ENCODE measurements around the gene GRPEL1. TPM values are rescaled to one million over a fixed set of nuclear protein-coding genes. Genes with fewer than 3 reads are reported as not detected.

GRPEL1 gene
- total and polyA plus RNA-seq, 10 of the 15 experiments (the other 5 are each of a cell fraction or from before 2014, with no cell fraction given), result 30.8 to 119 (median 67.6) TPM

- WGBS (ENCODE audit: insufficient coverage, insufficient replicate concordance, low lambda C conversion rate, missing lambda C conversion rate), result 95% methylated on average over 3 of the region's 3 CpGs
- intact Hi-C loops (cut with micrococcal nuclease; ENCODE audit: unreplicated experiment) (loop anchor here (2.0 kb wide), 1 partner anchor 14 kb away; no protein-coding TSS in a partner anchor), in situ Hi-C loops (cut with MboI) (no loop called here)
- RAD21 ChIA-PET (ENCODE audit: unreplicated experiment), result interaction anchor here (0.7 to 2.5 kb wide), 5 partner anchors 9 to 16 kb away, joined by 3 to 9 read pairs (median 6); partner anchors contain the start of genes GRPEL1 and TADA2B
- Histone ChIP-seq H2AFZ (ENCODE audit: control insufficient read depth, low read depth, low read length) (no peak overlapping the region), H4K20me1 (ENCODE audit: control insufficient read depth, insufficient read depth) (0 out of 2 replicates have a peak, but pooled peaks cover 4% of the 10 kb centered on the region), H3K4me2 (ENCODE audit: control insufficient read depth, insufficient read depth) (no peak overlapping the region; the same call in 1 of the 2 replicates), H3K27ac (ENCODE audit: control insufficient read depth, insufficient read depth) (peak overlapping the region; percentile 19; the same call in 1 of the 2 replicates), H3K9ac (ENCODE audit: control insufficient read depth, insufficient read depth, low read length) (no peak overlapping the region), H3K36me3 (ENCODE audit: control insufficient read depth in 2 of 2, insufficient read depth in 2 of 2, low read length in 1 of 2) (peaks cover 23 to 43% of the 10 kb centered on the region in 2 experiments), H3K4me1 (ENCODE audit: control insufficient read depth, insufficient read depth, low read length) (peaks cover 14% of the 10 kb centered on the region), H3K79me2 (ENCODE audit: control insufficient read depth, insufficient read depth, low read length) (peaks cover 4% of the 10 kb centered on the region), H3K4me3 (no peak overlapping the region), H3K27me3 (replicated peaks in 1 of 2; ENCODE audit: control insufficient read depth in 2 of 2, insufficient read depth in 2 of 2, low read length in 1 of 2) (no peaks in the 10 kb centered on the region), H3K9me3 (replicated peaks; ENCODE audit: control insufficient read depth, insufficient read depth, low read length) (no peaks in the 10 kb centered on the region)
- CTCF ChIA-PET, result interaction anchor here (1.6 to 5.6 kb wide), 3 partner anchors 10 to 16 kb away, joined by 5 to 41 read pairs (median 12); partner anchors contain the start of genes GRPEL1 and TADA2B
- POLR2A ChIA-PET, result no interaction called here
- no peak for DNase-seq (ENCODE audit: low read depth, low spot score)
- SMC1A ChIA-PET (ENCODE audit: uncharacterized antibody, unreplicated experiment), result interaction anchor here (1.0 to 3.1 kb wide), 4 partner anchors 9 to 26 kb away, joined by 3 to 20 read pairs (median 6); partner anchors contain the start of genes GRPEL1 and TADA2B
- peak; percentile 6; the same call in 1 of the 2 replicates for TF ChIP-seq POLR2A (IDR thresholded peaks at IDR 0.05; ENCODE audit: low read depth, low read length)
- TF ChIP-seq MEF2A (IDR thresholded peaks at IDR 0.05; ENCODE audit: insufficient read depth, low read depth, low read length), result no peak
- 0 out of 2 replicates have a peak, but pooled peaks have one; percentile 28 for TF ChIP-seq POLR2AphosphoS2 (IDR thresholded peaks at IDR 0.05; ENCODE audit: low read depth, low read length)
- ATAC-seq, result peak; percentile 62
- FAIRE-seq, result no peak
- no TSS peak for BruUV-seq (replicated peaks)
These were observed 9.1 kb downstream of the GRPEL1 start for GRCh38 chr4:7058792-7059191.

- DNase-seq (ENCODE audit: low read depth, low spot score), result no peak
- Histone ChIP-seq H3K36me3 (ENCODE audit: control insufficient read depth in 2 of 2, insufficient read depth in 2 of 2, low read length in 1 of 2) (peaks cover 17 to 34% of the 10 kb centered on the region in 2 experiments), H3K27me3 (replicated peaks in 1 of 2; ENCODE audit: control insufficient read depth in 2 of 2, insufficient read depth in 2 of 2, low read length in 1 of 2) (no peaks in the 10 kb centered on the region), H3K27ac (ENCODE audit: control insufficient read depth, insufficient read depth) (no peak overlapping the region), H4K20me1 (ENCODE audit: control insufficient read depth, insufficient read depth) (0 out of 2 replicates have a peak, but pooled peaks cover 3% of the 10 kb centered on the region), H3K4me2 (ENCODE audit: control insufficient read depth, insufficient read depth) (no peak overlapping the region), H3K4me1 (ENCODE audit: control insufficient read depth, insufficient read depth, low read length) (peaks cover 14% of the 10 kb centered on the region), H2AFZ (ENCODE audit: control insufficient read depth, low read depth, low read length) (no peak overlapping the region), H3K9ac (ENCODE audit: control insufficient read depth, insufficient read depth, low read length) (no peak overlapping the region), H3K4me3 (no peak overlapping the region), H3K9me3 (replicated peaks; ENCODE audit: control insufficient read depth, insufficient read depth, low read length) (no peaks in the 10 kb centered on the region), H3K79me2 (ENCODE audit: control insufficient read depth, insufficient read depth, low read length) (no peaks in the 10 kb centered on the region; the same call in none of the 2 replicates)
- in situ Hi-C loops (cut with MboI), result no loop called here
- ChIA-PET RAD21 (ENCODE audit: unreplicated experiment) (no interaction called here), CTCF (interaction anchor here (1.4 to 5.6 kb wide), 2 partner anchors 13 kb away, joined by 6 to 41 read pairs; partner anchors contain the start of genes GRPEL1 and TADA2B), POLR2A (interaction anchor here (1.4 kb wide), 1 partner anchor 11 kb away, joined by 3 read pairs; no protein-coding TSS in a partner anchor), SMC1A (ENCODE audit: uncharacterized antibody, unreplicated experiment) (no interaction called here)
- ATAC-seq, result no peak
- WGBS (ENCODE audit: insufficient coverage, insufficient replicate concordance, low lambda C conversion rate, missing lambda C conversion rate), result 94% methylated on average over 10 of the region's 10 CpGs
- BruUV-seq (replicated peaks), result no TSS peak
- intact Hi-C loops (cut with micrococcal nuclease; ENCODE audit: unreplicated experiment), result no loop called here
- no peak for FAIRE-seq
- TF ChIP-seq BACH1 (IDR thresholded peaks at IDR 0.05; ENCODE audit: borderline replicate concordance) (no peak), ASH2L (IDR thresholded peaks at IDR 0.05; ENCODE audit: borderline replicate concordance, low read depth) (no peak), ZSCAN29 (IDR thresholded peaks at IDR 0.05) (no peak), RBBP5 (conservative IDR thresholded peaks at IDR 0.05) (no peak), CHD4 (IDR thresholded peaks at IDR 0.05) (no peak), E2F4 (IDR thresholded peaks at IDR 0.05; ENCODE audit: low read depth, low read length) (no peak), CHD1 (IDR thresholded peaks at IDR 0.05; ENCODE audit: low read depth, low read length) (no peak)
These were observed 11.9 kb downstream of the GRPEL1 start for GRCh38 chr4:7055990-7056325.
